Fibroblast of pulmonary artery (primary cell): ENCODE data around the gene ACSL5.
A peak's percentile ranks its signal among the peaks of the same experiment; 100 is the strongest.
"Not testable (repeated sequence)": the region's sequence is repeated elsewhere in the genome, so short reads cannot be mapped to it uniquely, and the experiment has no call there.

Experiments
- DNase-seq: peaks from one replicate; pipeline ENCODE4 v3.0.0-alpha.2; 2010; ENCODE audit warnings: low read depth
- H3K4me3 ChIP-seq: replicated peaks from 2 replicates; pipeline ENCODE4 v1.5.1; 2011; ENCODE audit warnings: low read depth, mild to moderate bottlenecking, control low read depth, low read length, moderate library complexity
- CTCF ChIP-seq: IDR thresholded peaks from 2 replicates; pipeline ENCODE4 v1.5.1; 2011; ENCODE audit warnings: mild to moderate bottlenecking, control low read depth, low read length, inconsistent platforms; ENCODE audit errors: missing control alignments

The ACSL5 gene

GRCh38 chr10:112460366-112460765 lies 86.5 kb downstream of the ACSL5 start:
- TF ChIP-seq CTCF: no peak
- H3K4me3 ChIP-seq: no peak overlapping the region
- DNase-seq: no peak

GRCh38 chr10:112461029-112461887 lies 87.3 kb downstream of the ACSL5 start:
- peak; percentile 84 for DNase-seq
- H3K4me3 ChIP-seq: no peak overlapping the region
- no peak for TF ChIP-seq CTCF

GRCh38 chr10:112464074-112464473 lies 90.2 kb downstream of the ACSL5 start:
- not testable (repeated sequence) for DNase-seq, H3K4me3 ChIP-seq

- H3K4me3 ChIP-seq: no peak overlapping the region
- DNase-seq: no peak
- TF ChIP-seq CTCF: no peak
Measured at GRCh38 chr10:112465299-112465883, 91.5 kb downstream of the ACSL5 start.

GRCh38 chr10:112466802-112467201 lies 92.9 kb downstream of the ACSL5 start:
- no peak overlapping the region for H3K4me3 ChIP-seq
- TF ChIP-seq CTCF: no peak
- no peak for DNase-seq

GRCh38 chr10:112467541-112468075 lies 93.7 kb downstream of the ACSL5 start:
- no peak overlapping the region for H3K4me3 ChIP-seq
- no peak for DNase-seq
- no peak for TF ChIP-seq CTCF

- peak; percentile 79 for DNase-seq
Measured at GRCh38 chr10:112471878-112472487, 98.1 kb downstream of the ACSL5 start.

More at GRCh38 chr10:112471878-112472487, 98.1 kb downstream of the ACSL5 start:
- no peak overlapping the region for H3K4me3 ChIP-seq
- peak; percentile 72 for TF ChIP-seq CTCF
